ENCODE results near the gene IER3. TPM values are rescaled to one million over a fixed set of nuclear protein-coding genes. Genes with fewer than 3 reads are reported as not detected.
A peak's percentile ranks its signal among the peaks of the same experiment; 100 is the strongest.
"Not testable (repeated sequence)": the region's sequence is repeated elsewhere in the genome, so short reads cannot be mapped to it uniquely, and the experiment has no call there.

The IER3 gene
- total and polyA plus RNA-seq, 8 donors, result 16.5 to 187 (median 113) TPM

DNA sequence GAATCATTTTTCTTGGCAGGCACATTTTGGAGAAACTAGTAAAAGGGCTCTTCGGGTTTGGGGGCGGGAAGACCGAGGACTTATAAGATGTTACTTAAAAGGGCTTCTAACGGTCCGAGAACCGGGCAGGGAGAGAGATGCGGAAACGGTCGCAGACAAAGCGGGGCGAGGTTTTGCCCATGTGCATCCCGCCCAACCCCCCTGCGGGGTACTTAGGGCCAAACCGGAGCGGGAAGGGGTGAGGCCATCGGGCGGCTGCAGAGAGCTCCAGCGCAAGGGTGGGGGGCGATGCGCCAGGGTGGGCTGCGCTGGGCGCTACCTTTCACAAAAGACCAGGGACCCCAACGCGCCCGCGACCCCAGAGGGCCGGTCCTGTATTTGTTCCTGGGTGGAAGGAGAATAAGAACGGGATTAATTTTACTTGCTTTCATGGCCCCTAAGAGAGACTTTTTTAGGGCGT lies 23.6 kb downstream of the IER3 start:
- Histone ChIP-seq H3K36me3 (peaks cover 31 to 36% (median 33%) of the 10 kb centered on the region in 4 donors), H3K4me1 (peaks cover 29 to 74% (median 64%) of the 10 kb centered on the region in 4 donors), H3K4me3 (peak overlapping the region; percentile 72 to 90 (median 86)), H3K27ac (peak overlapping the region; percentile 93 to 99 (median 98)), H3K27me3 (no peaks in the 10 kb centered on the region), H3K9me3 (no peaks in the 10 kb centered on the region)
- 0 to 1% (median 0%) methylated on average over 26 to 29 of the region's 29 CpGs for WGBS, 5 donors
- intact Hi-C loops (cut with DNase I; ENCODE audit: low total_unique reads), result no loop called here
- peak; percentile 65 to 89 for DNase-seq
- TF ChIP-seq POLR2A (IDR thresholded peaks at IDR 0.05) (no peak), POLR2AphosphoS5 (IDR thresholded peaks at IDR 0.05) (peak in 2 of 3 donors; percentile 31 to 34), EP300 (IDR thresholded peaks at IDR 0.05) (no peak)
- TF ChIP-seq, protein P1, sequence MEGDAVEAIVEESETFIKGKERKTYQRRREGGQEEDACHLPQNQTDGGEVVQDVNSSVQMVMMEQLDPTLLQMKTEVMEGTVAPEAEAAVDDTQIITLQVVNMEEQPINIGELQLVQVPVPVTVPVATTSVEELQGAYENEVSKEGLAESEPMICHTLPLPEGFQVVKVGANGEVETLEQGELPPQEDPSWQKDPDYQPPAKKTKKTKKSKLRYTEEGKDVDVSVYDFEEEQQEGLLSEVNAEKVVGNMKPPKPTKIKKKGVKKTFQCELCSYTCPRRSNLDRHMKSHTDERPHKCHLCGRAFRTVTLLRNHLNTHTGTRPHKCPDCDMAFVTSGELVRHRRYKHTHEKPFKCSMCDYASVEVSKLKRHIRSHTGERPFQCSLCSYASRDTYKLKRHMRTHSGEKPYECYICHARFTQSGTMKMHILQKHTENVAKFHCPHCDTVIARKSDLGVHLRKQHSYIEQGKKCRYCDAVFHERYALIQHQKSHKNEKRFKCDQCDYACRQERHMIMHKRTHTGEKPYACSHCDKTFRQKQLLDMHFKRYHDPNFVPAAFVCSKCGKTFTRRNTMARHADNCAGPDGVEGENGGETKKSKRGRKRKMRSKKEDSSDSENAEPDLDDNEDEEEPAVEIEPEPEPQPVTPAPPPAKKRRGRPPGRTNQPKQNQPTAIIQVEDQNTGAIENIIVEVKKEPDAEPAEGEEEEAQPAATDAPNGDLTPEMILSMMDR (IDR thresholded peaks at IDR 0.05), result no peak

DNA sequence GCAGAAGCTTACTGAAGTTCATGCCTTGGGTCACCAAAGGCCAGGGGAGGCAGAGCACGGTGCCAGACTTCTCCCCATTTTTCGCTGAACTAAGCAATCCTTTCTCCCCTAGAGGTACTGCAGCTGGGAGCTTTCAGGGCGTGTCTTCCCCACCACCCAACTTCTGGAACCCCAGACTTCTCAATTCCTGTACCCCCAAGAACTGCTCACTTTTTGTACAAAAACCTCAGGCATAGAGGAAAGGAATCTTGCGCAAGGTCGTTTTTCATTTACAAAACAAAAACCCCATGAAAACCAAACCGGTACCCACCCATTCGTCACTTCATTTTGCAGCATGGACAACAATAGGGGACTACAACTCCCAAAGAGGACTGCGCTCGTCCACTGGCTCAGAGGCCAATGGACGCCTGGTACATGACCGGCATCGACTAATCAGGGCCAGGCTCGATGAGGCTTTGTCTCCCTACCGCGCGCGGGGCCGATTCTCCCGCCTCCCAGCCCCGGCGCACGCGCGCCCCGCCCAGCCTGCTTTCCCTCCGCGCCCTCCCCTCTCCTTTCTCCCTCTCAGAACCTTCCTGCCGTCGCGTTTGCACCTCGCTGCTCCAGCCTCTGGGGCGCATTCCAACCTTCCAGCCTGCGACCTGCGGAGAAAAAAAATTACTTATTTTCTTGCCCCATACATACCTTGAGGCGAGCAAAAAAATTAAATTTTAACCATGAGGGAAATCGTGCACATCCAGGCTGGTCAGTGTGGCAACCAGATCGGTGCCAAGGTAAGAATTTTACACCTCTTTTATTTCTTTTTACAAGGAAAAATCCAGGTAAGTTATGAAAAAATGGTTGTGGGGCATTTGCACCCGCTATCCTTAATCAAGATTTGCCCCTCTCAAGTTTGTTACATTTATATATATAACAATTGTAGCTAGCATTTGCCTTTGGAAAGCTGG lies 24.3 kb downstream of the IER3 start, which contains the start of gene TUBB:
Gene TUBB (plus strand): TSS at position 562 of the 947 bp plus-strand sequence. CDS start 155 bp downstream, at position 717.
- 0 to 1% (median 0%) methylated on average over 37 to 38 of the region's 38 CpGs for WGBS, 5 donors
- peak; percentile 98 to 99 for DNase-seq
- intact Hi-C loops (cut with DNase I; ENCODE audit: low total_unique reads), result no loop called here
- H3K27ac ChIP-seq, result peak within 1 kb of the TSS; percentile 93 to 99 (median 98)
- no peaks in the 10 kb centered on the region for H3K27me3 ChIP-seq
- H3K9me3 ChIP-seq, result no peaks in the 10 kb centered on the region
- H3K36me3 ChIP-seq, result peaks cover 26 to 33% (median 27%) of the 10 kb centered on the region in 4 donors
- peaks cover 29 to 69% (median 61%) of the 10 kb centered on the region in 4 donors for H3K4me1 ChIP-seq
- H3K4me3 ChIP-seq, result peak within 1 kb of the TSS; percentile 72 to 90 (median 86)
- no peak for TF ChIP-seq EP300 (IDR thresholded peaks at IDR 0.05)
- peak; percentile 74 to 97 (median 94) for TF ChIP-seq POLR2AphosphoS5 (IDR thresholded peaks at IDR 0.05)
- peak in 2 of 4 donors; percentile 82 to 91 for TF ChIP-seq POLR2A (IDR thresholded peaks at IDR 0.05)
- TF ChIP-seq, protein P1 (IDR thresholded peaks at IDR 0.05), result peak in 3 of 7 experiments; percentile 19 to 28 (median 19)

DNA sequence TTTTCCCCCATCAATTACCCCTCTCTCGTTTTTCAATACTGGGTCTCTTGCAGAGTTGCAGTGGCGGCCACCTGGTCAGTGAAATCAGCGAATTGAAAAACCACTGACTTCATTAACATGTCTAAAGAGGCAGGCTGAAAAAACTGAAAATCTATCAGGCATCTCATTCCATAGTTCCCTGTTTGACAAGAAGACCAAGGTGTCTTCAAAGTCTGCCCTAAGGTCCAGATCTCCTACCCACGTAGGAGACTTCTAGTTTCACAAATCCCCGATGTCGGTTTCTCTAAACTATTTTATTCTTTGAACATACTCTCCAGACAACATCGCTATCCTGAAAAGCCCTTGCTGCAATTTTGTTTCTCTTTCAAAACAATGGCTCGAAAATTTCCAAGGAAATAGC lies 25.0 kb downstream of the IER3 start:
- intact Hi-C loops (cut with DNase I; ENCODE audit: low total_unique reads), result no loop called here
- no peak for TF ChIP-seq POLR2AphosphoS5 (IDR thresholded peaks at IDR 0.05)
- TF ChIP-seq, protein P1 (IDR thresholded peaks at IDR 0.05), result no peak
- TF ChIP-seq EP300 (IDR thresholded peaks at IDR 0.05), result no peak
- TF ChIP-seq POLR2A (IDR thresholded peaks at IDR 0.05), result no peak
- WGBS, 5 donors, result 16 to 24% (median 20%) methylated on average over 8 of the region's 8 CpGs

DNA sequence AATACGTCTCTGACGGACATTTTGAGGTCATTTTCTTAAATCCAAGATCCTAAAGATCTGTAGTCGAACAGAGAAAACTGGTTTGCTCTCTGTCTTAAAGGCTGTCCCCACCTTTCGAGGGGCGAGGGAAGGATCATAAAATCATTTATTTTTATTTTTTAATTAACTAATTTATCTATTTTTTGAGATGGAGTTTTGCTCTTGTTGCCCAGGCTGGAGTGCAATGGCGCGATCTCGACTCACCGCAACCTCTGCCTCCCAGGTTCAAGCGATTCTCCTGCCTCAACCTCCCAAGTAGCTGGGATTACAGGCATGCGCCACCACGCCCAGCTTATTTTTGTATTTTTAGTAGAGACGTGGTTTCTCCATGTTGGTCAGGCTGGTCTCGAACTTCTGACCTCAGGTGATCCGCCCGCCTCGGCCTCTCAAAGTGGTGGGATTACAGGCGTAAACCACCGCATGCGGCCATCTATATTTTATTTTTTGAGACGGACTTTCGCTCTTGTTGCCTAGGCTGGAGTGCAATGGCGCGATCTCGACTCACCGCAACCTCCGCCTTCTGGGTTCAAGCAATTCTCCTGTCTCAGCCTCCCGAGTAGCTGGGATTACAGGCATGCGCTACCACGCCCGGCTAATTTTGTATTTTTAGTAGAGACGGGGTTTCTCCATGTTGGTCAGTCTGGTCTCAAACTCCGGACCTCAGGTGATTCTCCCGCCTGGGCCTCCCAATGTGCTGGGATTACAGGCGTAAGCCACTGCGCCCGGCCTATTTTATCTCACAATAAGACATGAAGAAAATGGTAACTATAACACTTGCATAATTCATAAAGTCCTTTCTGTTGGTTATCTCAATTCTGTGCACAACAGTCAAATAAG lies 26.3 kb downstream of the IER3 start:
- intact Hi-C loops (cut with DNase I; ENCODE audit: low total_unique reads); H3K27me3 ChIP-seq; H3K9me3 ChIP-seq; DNase-seq: not testable (repeated sequence)
- Histone ChIP-seq H3K4me1 (peaks cover 29 to 50% (median 48%) of the 10 kb centered on the region in 4 donors), H3K27ac (peak overlapping the region; percentile 77 to 98 (median 98)), H3K4me3 (peak overlapping the region; percentile 43 to 68 (median 58)), H3K36me3 (peaks cover 11 to 33% (median 27%) of the 10 kb centered on the region in 4 donors)
- 72 to 76% (median 74%) methylated on average over 37 of the region's 37 CpGs for WGBS, 5 donors

More for the DNA sequence above, 25.0 kb downstream of the IER3 start:
- Histone ChIP-seq H3K27ac (peak overlapping the region; percentile 87 to 99 (median 98)), H3K36me3 (peaks cover 20 to 33% (median 27%) of the 10 kb centered on the region in 4 donors), H3K27me3 (no peaks in the 10 kb centered on the region), H3K4me3 (peak overlapping the region; percentile 72 to 90 (median 86)), H3K9me3 (no peaks in the 10 kb centered on the region), H3K4me1 (peaks cover 29 to 62% (median 58%) of the 10 kb centered on the region in 4 donors)
- DNase-seq, result peak in 1 of 2 donors; percentile 33

All from stomach (tissue), 9 donors.